Osteoblast (primary cell): ENCODE data around the gene LMAN1. TPM values are rescaled to one million over a fixed set of nuclear protein-coding genes. Genes with fewer than 3 reads are reported as not detected.

ENCODE experiments used
- DNase-seq: peaks from one replicate; pipeline ENCODE4 v3.0.0; 2011; ENCODE audit warnings: low spot score, mixed read lengths; ENCODE audit not compliant: insufficient read length; ENCODE audit errors: missing footprints
- H2AFZ ChIP-seq: 2 replicates; pipeline ENCODE4 v1.6.0; 2011; ENCODE audit warnings: mild to moderate bottlenecking, low read length
- H3K27ac ChIP-seq: 2 replicates; pipeline ENCODE4 v1.5.1; 2011; ENCODE audit warnings: mild to moderate bottlenecking, low read depth, low read length, moderate library complexity
- H3K27me3 ChIP-seq: 2 replicates; pipeline ENCODE4 v1.6.0; 2012; ENCODE audit warnings: mild to moderate bottlenecking, control low read depth, inconsistent platforms, low read length, moderate library complexity; ENCODE audit not compliant: insufficient read depth
- H3K36me3 ChIP-seq: 2 replicates; pipeline ENCODE4 v1.5.1; 2011; ENCODE audit warnings: mild to moderate bottlenecking, low read length, control low read depth, moderate library complexity; ENCODE audit not compliant: insufficient read depth
- H3K4me1 ChIP-seq: 2 replicates; pipeline ENCODE4 v1.5.1; 2011; ENCODE audit warnings: mild to moderate bottlenecking, low read length, control low read depth, moderate library complexity; ENCODE audit not compliant: insufficient read depth
- H3K4me2 ChIP-seq: 2 replicates; pipeline ENCODE4 v1.6.0; 2011; ENCODE audit warnings: mild to moderate bottlenecking, low read length; ENCODE audit not compliant: insufficient read depth
- H3K4me3 ChIP-seq: fragments of 200-600 bp; sonication (generic); 3 replicates; pipeline ENCODE4 v1.5.1; 2012; ENCODE audit warnings: mild to moderate bottlenecking, low read length, inconsistent platforms; ENCODE audit not compliant: insufficient read depth
- H3K79me2 ChIP-seq: 2 replicates; pipeline ENCODE4 v1.6.0; 2012; ENCODE audit warnings: mild to moderate bottlenecking, low read length, control low read depth, inconsistent platforms; ENCODE audit not compliant: insufficient read depth
- H3K9me3 ChIP-seq: 2 replicates; pipeline ENCODE4 v1.5.1; 2011; ENCODE audit warnings: low read depth, low read length, control low read depth
- H4K20me1 ChIP-seq: 2 replicates; pipeline ENCODE4 v1.6.0; 2012; ENCODE audit warnings: mild to moderate bottlenecking, low read length, control low read depth; ENCODE audit not compliant: insufficient read depth
- CTCF ChIP-seq: IDR thresholded peaks from 2 replicates; pipeline ENCODE4 v1.5.1; 2011; ENCODE audit warnings: mild to moderate bottlenecking, low read depth, low read length, moderate library complexity; ENCODE audit errors: extremely low read depth
- total RNA-seq: library from RNA; depleted of rRNA; stranded (reverse); fragments of >200 nt; gene quantifications from 2 replicates; pipeline ENCODE4 v1.2.3, GENCODE V29; 2012

Gene LMAN1
- total RNA-seq, 1 donor: 210 TPM

DNA sequence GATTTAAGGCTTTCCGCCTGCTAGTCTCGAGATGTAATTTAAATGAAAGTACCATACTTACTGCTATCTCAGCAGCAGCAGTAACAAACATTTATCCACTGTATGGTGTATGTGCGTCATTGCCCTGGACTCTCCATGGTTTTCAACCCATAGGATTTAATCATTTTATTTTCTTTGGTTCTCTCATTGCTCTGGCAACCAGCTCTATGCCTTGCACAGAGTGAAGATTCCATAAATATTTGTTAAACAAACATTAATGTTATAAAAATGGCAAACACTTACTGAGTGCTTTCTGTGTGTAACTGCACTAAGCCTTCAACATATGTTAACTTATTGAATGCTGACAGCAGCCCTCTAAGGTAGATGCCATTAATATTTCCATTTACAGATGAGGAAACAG lies 1.3 kb upstream of the LMAN1 start:
- Histone ChIP-seq H3K79me2 (peaks cover 38% of the 10 kb centered on the region), H3K27me3 (no peaks in the 10 kb centered on the region), H4K20me1 (peaks cover 21% of the 10 kb centered on the region), H3K4me3 (peak overlapping the region; percentile 94), H2AFZ (no peak overlapping the region), H3K9me3 (no peaks in the 10 kb centered on the region), H3K36me3 (peaks cover 2% of the 10 kb centered on the region), H3K27ac (no peak overlapping the region), H3K4me1 (peaks cover 26% of the 10 kb centered on the region), H3K4me2 (peak overlapping the region; percentile 96)
- peak; percentile 82 for DNase-seq
- no peak for TF ChIP-seq CTCF

GRCh38 chr18:59359576-59359952 lies 499 bp upstream of the LMAN1 start:
- H3K27ac ChIP-seq: peak overlapping the region; percentile 9
- H3K4me3 ChIP-seq: peak overlapping the region; percentile 94
- H3K4me1 ChIP-seq: peaks cover 26% of the 10 kb centered on the region
- no peak for DNase-seq
- peak overlapping the region; percentile 65 for H2AFZ ChIP-seq
- H3K79me2 ChIP-seq: peaks cover 40% of the 10 kb centered on the region
- H3K36me3 ChIP-seq: peaks cover 10% of the 10 kb centered on the region
- no peaks in the 10 kb centered on the region for H3K27me3 ChIP-seq
- H3K9me3 ChIP-seq: no peaks in the 10 kb centered on the region
- H3K4me2 ChIP-seq: peak overlapping the region; percentile 96
- no peak for TF ChIP-seq CTCF
- H4K20me1 ChIP-seq: peaks cover 28% of the 10 kb centered on the region

GRCh38 chr18:59358414-59358711 lies 702 bp downstream of the LMAN1 start:
- Histone ChIP-seq H3K36me3 (peaks cover 22% of the 10 kb centered on the region), H4K20me1 (peaks cover 28% of the 10 kb centered on the region), H2AFZ (peak overlapping the region; percentile 67), H3K27me3 (no peaks in the 10 kb centered on the region), H3K79me2 (peaks cover 40% of the 10 kb centered on the region), H3K27ac (peak overlapping the region; percentile 98), H3K4me1 (peaks cover 26% of the 10 kb centered on the region), H3K9me3 (no peaks in the 10 kb centered on the region), H3K4me3 (peak overlapping the region; percentile 94), H3K4me2 (peak overlapping the region; percentile 88)
- no peak for DNase-seq
- no peak for TF ChIP-seq CTCF

DNA sequence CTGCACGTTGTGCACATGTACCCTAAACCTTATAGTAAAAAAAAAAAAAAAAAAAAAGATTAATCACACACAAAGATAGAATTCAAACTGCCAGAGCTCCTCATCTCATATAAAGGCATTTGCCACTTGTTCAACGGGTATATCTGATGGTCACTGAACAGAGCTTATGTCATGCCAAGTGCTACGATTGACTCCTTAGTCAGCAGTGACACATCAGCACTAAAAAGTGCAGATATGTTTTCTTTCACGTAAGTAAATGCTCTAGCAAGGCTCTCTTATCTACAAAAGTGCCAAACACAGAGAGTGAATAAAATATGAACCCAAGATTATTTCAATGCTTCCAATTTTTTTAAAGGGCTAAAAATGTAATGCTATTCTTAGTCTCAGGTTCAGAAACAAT lies 1.1 kb downstream of the LMAN1 start:
- H3K36me3 ChIP-seq: peaks cover 27% of the 10 kb centered on the region
- no peak overlapping the region for H2AFZ ChIP-seq
- no peaks in the 10 kb centered on the region for H3K27me3 ChIP-seq
- DNase-seq: peak; percentile 87
- peaks cover 31% of the 10 kb centered on the region for H4K20me1 ChIP-seq
- peak overlapping the region; percentile 88 for H3K4me2 ChIP-seq
- peaks cover 41% of the 10 kb centered on the region for H3K79me2 ChIP-seq
- peak overlapping the region; percentile 98 for H3K27ac ChIP-seq
- peaks cover 26% of the 10 kb centered on the region for H3K4me1 ChIP-seq
- H3K9me3 ChIP-seq: no peaks in the 10 kb centered on the region
- H3K4me3 ChIP-seq: peak overlapping the region; percentile 94
- no peak for TF ChIP-seq CTCF
